ENCODE measurements around the gene COA1. TPM values are rescaled to one million over a fixed set of nuclear protein-coding genes. Genes with fewer than 3 reads are reported as not detected.

Gene COA1
- total and polyA plus RNA-seq, 2 donors (not counting 1 experiment from before 2014, with no cell fraction given): 28.7 to 72.7 TPM

DNA sequence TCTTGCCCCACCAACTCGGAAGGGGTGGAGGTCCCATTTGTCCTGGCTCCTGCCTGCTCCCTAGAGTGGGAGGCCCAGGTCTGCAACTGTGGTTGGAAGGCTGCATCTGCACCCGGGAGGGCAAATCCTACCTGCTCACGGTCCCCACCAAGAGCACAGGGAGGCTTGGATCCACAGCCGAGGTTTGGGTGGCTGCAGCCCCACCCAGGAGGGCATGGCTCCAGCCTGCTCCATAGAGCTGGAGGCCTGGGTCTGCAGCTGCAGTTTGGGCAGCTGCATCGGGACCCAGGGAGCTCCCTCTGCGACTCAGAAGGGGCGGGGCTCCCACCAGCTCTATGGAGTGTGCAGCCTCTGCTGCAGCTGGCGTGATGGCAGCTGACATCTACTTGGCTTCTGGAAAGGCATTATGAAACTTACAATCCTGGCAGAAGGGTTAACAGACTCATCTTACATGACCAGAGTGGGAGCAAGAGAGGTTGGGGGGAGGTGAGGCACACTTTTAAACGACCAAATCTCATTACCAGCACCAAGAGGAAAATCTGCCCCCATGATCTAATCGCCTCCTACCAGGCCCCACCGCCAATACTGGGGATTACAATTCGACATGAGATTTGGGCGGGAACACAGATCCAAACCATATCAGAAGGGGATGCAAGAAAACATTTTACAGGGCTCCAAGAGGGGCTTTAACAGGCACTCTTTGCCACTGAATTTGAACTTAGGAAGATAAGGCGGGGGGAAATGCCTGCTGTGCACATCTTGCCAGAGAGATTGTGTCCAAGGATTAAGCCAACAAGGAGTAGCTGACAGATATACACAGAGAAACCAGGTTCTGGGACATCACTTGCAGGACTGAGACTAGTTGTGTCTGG lies 20.9 kb upstream of the COA1 start:
- Histone ChIP-seq H3K27me3 (replicated peaks in 1 of 4; ENCODE audit: control extremely low read depth in 1 of 4, control insufficient read depth in 3 of 4, insufficient read depth in 4 of 4, low read length in 3 of 4) (peaks cover 0 to 5% (median 2%) of the 10 kb centered on the region in 4 experiments), H3K9ac (ENCODE audit: low read length) (no peak overlapping the region), H4K20me1 (ENCODE audit: control insufficient read depth, insufficient read depth, low read length, poor library complexity, severe bottlenecking) (no peaks in the 10 kb centered on the region), H3K36me3 (replicated peaks in 1 of 2; ENCODE audit: control extremely low read depth in 1 of 2, control insufficient read depth in 1 of 2, extremely low read depth in 1 of 2, insufficient read depth in 2 of 2, low read length in 1 of 2) (no peaks in the 10 kb centered on the region), H3K9me3 (ENCODE audit: control extremely low read depth in 1 of 3, control insufficient read depth in 2 of 3, insufficient read depth in 1 of 3, low read length in 2 of 3) (no peaks in the 10 kb centered on the region), H3K27ac (ENCODE audit: low read length in 2 of 2) (no peak overlapping the region), H2AFZ (ENCODE audit: insufficient read depth, low read depth, low read length, poor library complexity, severe bottlenecking) (no peak overlapping the region), H3K4me2 (replicated peaks; ENCODE audit: low read depth, low read length, poor library complexity, severe bottlenecking) (no peak overlapping the region), H3K4me1 (ENCODE audit: control insufficient read depth in 2 of 2, insufficient read depth in 2 of 2, low read length in 2 of 2) (no peaks in the 10 kb centered on the region), H3K4me3 (ENCODE audit: control extremely low read depth in 1 of 5, extremely low read depth in 1 of 5, insufficient read depth in 1 of 5, low read depth in 2 of 5, low read length in 4 of 5) (no peak overlapping the region), H3K79me2 (ENCODE audit: control insufficient read depth, insufficient read depth, low read length) (no peaks in the 10 kb centered on the region)
- ATAC-seq (ENCODE audit: low read depth) (no peak), DNase-seq (no peak)
- Mint-ChIP-seq H3K27ac (no peak overlapping the region), H3K4me3 (no peak overlapping the region), H3K9me3 (ENCODE audit: insufficient read depth) (no peaks in the 10 kb centered on the region), H3K27me3 (peaks cover 6% of the 10 kb centered on the region), H3K4me1 (no peaks in the 10 kb centered on the region)
- intact Hi-C loops (cut with micrococcal nuclease): no loop called here
- WGBS (ENCODE audit: insufficient coverage): 94% methylated on average over 9 of the region's 14 CpGs
- ChIA-PET POLR2A (no interaction called here), CTCF (no interaction called here)
- no peak for TF ChIP-seq CTCF (IDR thresholded peaks at IDR 0.05)
- no peak for TF ChIP-seq EZH2 (IDR thresholded peaks at IDR 0.05; ENCODE audit: borderline replicate concordance, insufficient read depth, low read depth, low read length, poor library complexity, severe bottlenecking)

GRCh38 chr7:43749383-43749940 lies 20.1 kb upstream of the COA1 start:
- POLR2A ChIA-PET: no interaction called here

More at GRCh38 chr7:43749383-43749940, 20.1 kb upstream of the COA1 start:
- no peak overlapping the region for H2AFZ ChIP-seq (ENCODE audit: insufficient read depth, low read depth, low read length, poor library complexity, severe bottlenecking)
- intact Hi-C loops (cut with micrococcal nuclease): no loop called here
- H3K4me1 Mint-ChIP-seq: no peaks in the 10 kb centered on the region
- no peak overlapping the region for H3K4me3 Mint-ChIP-seq
- H3K9ac ChIP-seq (ENCODE audit: low read length): no peak overlapping the region
- no peaks in the 10 kb centered on the region for H4K20me1 ChIP-seq (ENCODE audit: control insufficient read depth, insufficient read depth, low read length, poor library complexity, severe bottlenecking)
- no peak overlapping the region for H3K27ac ChIP-seq (ENCODE audit: low read length in 2 of 2)
- H3K9me3 Mint-ChIP-seq (ENCODE audit: insufficient read depth): no peaks in the 10 kb centered on the region
- TF ChIP-seq EZH2 (IDR thresholded peaks at IDR 0.05; ENCODE audit: borderline replicate concordance, insufficient read depth, low read depth, low read length, poor library complexity, severe bottlenecking) (no peak), CTCF (IDR thresholded peaks at IDR 0.05) (no peak)
- 65% methylated on average over 5 of the region's 5 CpGs for WGBS (ENCODE audit: insufficient coverage)
- H3K27me3 Mint-ChIP-seq: peaks cover 6% of the 10 kb centered on the region
- H3K4me3 ChIP-seq (ENCODE audit: control extremely low read depth in 1 of 5, extremely low read depth in 1 of 5, insufficient read depth in 1 of 5, low read depth in 2 of 5, low read length in 4 of 5): no peak overlapping the region
- H3K4me1 ChIP-seq (ENCODE audit: control insufficient read depth in 2 of 2, insufficient read depth in 2 of 2, low read length in 2 of 2): no peaks in the 10 kb centered on the region
- ATAC-seq (ENCODE audit: low read depth): no peak
- H3K4me2 ChIP-seq (replicated peaks; ENCODE audit: low read depth, low read length, poor library complexity, severe bottlenecking): no peak overlapping the region
- H3K27me3 ChIP-seq (replicated peaks in 1 of 4; ENCODE audit: control extremely low read depth in 1 of 4, control insufficient read depth in 3 of 4, insufficient read depth in 4 of 4, low read length in 3 of 4): peaks cover 0 to 5% (median 2%) of the 10 kb centered on the region in 4 experiments
- no peaks in the 10 kb centered on the region for H3K79me2 ChIP-seq (ENCODE audit: control insufficient read depth, insufficient read depth, low read length)
- H3K9me3 ChIP-seq (ENCODE audit: control extremely low read depth in 1 of 3, control insufficient read depth in 2 of 3, insufficient read depth in 1 of 3, low read length in 2 of 3): no peaks in the 10 kb centered on the region
- no peak overlapping the region for H3K27ac Mint-ChIP-seq
- no peaks in the 10 kb centered on the region for H3K36me3 ChIP-seq (replicated peaks in 1 of 2; ENCODE audit: control extremely low read depth in 1 of 2, control insufficient read depth in 1 of 2, extremely low read depth in 1 of 2, insufficient read depth in 2 of 2, low read length in 1 of 2)
- CTCF ChIA-PET: no interaction called here
- DNase-seq: no peak
